ENCODE results near the gene AP3B2. TPM values are rescaled to one million over a fixed set of nuclear protein-coding genes. Genes with fewer than 3 reads are reported as not detected.

AP3B2 gene
- total RNA-seq, 1 donor from 2014 or later: not detected

- no peak for TF ChIP-seq CTCF (IDR thresholded peaks at IDR 0.05; ENCODE audit: insufficient read depth, low read length, severe bottlenecking)
- Histone ChIP-seq H3K27me3 (ENCODE audit: control insufficient read depth, insufficient read depth, low read length) (no peaks in the 10 kb centered on the region), H3K4me3 (ENCODE audit: low read depth, low read length) (no peak overlapping the region), H3K36me3 (ENCODE audit: control insufficient read depth, insufficient read depth, low read length) (no peaks in the 10 kb centered on the region)
- FAIRE-seq: no peak
- DNase-seq (ENCODE audit: low read depth): no peak
Measured at GRCh38 chr15:82692171-82692570, 17.5 kb downstream of the AP3B2 start.

GRCh38 chr15:82689147-82689546, 20.5 kb downstream of the AP3B2 start:
- no peak for FAIRE-seq
- H3K27me3 ChIP-seq (ENCODE audit: control insufficient read depth, insufficient read depth, low read length): no peaks in the 10 kb centered on the region
- no peak for TF ChIP-seq CTCF (IDR thresholded peaks at IDR 0.05; ENCODE audit: insufficient read depth, low read length, severe bottlenecking)

GRCh38 chr15:82688691-82689090, 21.0 kb downstream of the AP3B2 start:
- DNase-seq (ENCODE audit: low read depth) (no peak), FAIRE-seq (no peak)
- no peak overlapping the region for H3K4me3 ChIP-seq (ENCODE audit: low read depth, low read length)
- H3K36me3 ChIP-seq (ENCODE audit: control insufficient read depth, insufficient read depth, low read length): no peaks in the 10 kb centered on the region
- no peak for TF ChIP-seq CTCF (IDR thresholded peaks at IDR 0.05; ENCODE audit: insufficient read depth, low read length, severe bottlenecking)
- H3K27me3 ChIP-seq (ENCODE audit: control insufficient read depth, insufficient read depth, low read length): no peaks in the 10 kb centered on the region

More at GRCh38 chr15:82689147-82689546, 20.5 kb downstream of the AP3B2 start:
- Histone ChIP-seq H3K4me3 (ENCODE audit: low read depth, low read length) (no peak overlapping the region), H3K36me3 (ENCODE audit: control insufficient read depth, insufficient read depth, low read length) (no peaks in the 10 kb centered on the region)
- no peak for DNase-seq (ENCODE audit: low read depth)

GRCh38 chr15:82681371-82681770, 28.3 kb downstream of the AP3B2 start:
- no peaks in the 10 kb centered on the region for H3K36me3 ChIP-seq (ENCODE audit: control insufficient read depth, insufficient read depth, low read length)
- TF ChIP-seq CTCF (IDR thresholded peaks at IDR 0.05; ENCODE audit: insufficient read depth, low read length, severe bottlenecking): no peak
- DNase-seq (ENCODE audit: low read depth) (no peak), FAIRE-seq (no peak)
- peak overlapping the region; percentile 67 for H3K4me3 ChIP-seq (ENCODE audit: low read depth, low read length)
- no peaks in the 10 kb centered on the region for H3K27me3 ChIP-seq (ENCODE audit: control insufficient read depth, insufficient read depth, low read length)

- TF ChIP-seq CTCF (IDR thresholded peaks at IDR 0.05; ENCODE audit: insufficient read depth, low read length, severe bottlenecking): peak; percentile 54
- Histone ChIP-seq H3K4me3 (ENCODE audit: low read depth, low read length) (peak overlapping the region; percentile 67), H3K36me3 (ENCODE audit: control insufficient read depth, insufficient read depth, low read length) (no peaks in the 10 kb centered on the region), H3K27me3 (ENCODE audit: control insufficient read depth, insufficient read depth, low read length) (no peaks in the 10 kb centered on the region)
- DNase-seq (ENCODE audit: low read depth) (peak; percentile 64), FAIRE-seq (no peak)
Measured at GRCh38 chr15:82680200-82681102, 29.2 kb downstream of the AP3B2 start.
